Thymus (tissue), 2 donors: ENCODE results near the gene NACAD. TPM values are rescaled to one million over a fixed set of nuclear protein-coding genes. Genes with fewer than 3 reads are reported as not detected.

Experiments used
- polyA plus RNA-seq: library from polyadenylated mRNA; stranded (reverse); fragments of 200-250 nt; gene quantifications from one replicate; pipeline ENCODE4 v1.2.3, GENCODE V29; 2013
- total RNA-seq: library from RNA; stranded (reverse); fragments of 120-200 nt; gene quantifications from one replicate; pipeline ENCODE4 v1.2.4, GENCODE V29; 2013
- donor health status: healthy.

Gene NACAD
- total and polyA plus RNA-seq, 2 donors: 0.14 to 0.94 TPM

Other genes starting within 250 kb of the NACAD start
- 243 TPM for gene H2AZ2, start 240.9 kb downstream of the NACAD start, total RNA-seq
- 198 TPM for gene H2AZ2, start 240.9 kb downstream of the NACAD start, polyA plus RNA-seq
- gene PURB, start 203.4 kb downstream of the NACAD start, total RNA-seq: 8.0 TPM
- 16.5 TPM for gene PURB, start 203.4 kb downstream of the NACAD start, polyA plus RNA-seq
- gene MYO1G, start 110.0 kb downstream of the NACAD start, total RNA-seq: 47.0 TPM
- 56.2 TPM for gene MYO1G, start 110.0 kb downstream of the NACAD start, polyA plus RNA-seq
- gene CCM2, start 88.8 kb downstream of the NACAD start, total RNA-seq: 69.3 TPM
- 114 TPM for gene CCM2, start 88.8 kb downstream of the NACAD start, polyA plus RNA-seq
- gene TBRG4, start 22.7 kb upstream of the NACAD start, total RNA-seq: 57.7 TPM
- gene TBRG4, start 22.7 kb upstream of the NACAD start, polyA plus RNA-seq: 54.2 TPM
- 5.2 TPM for gene RAMP3, start 68.8 kb upstream of the NACAD start, total RNA-seq
- 23.8 TPM for gene RAMP3, start 68.8 kb upstream of the NACAD start, polyA plus RNA-seq